Stimulated activated CD8-positive, alpha-beta memory T cell treated with anti-CD3 and anti-CD28 coated beads, Interleukin-7, amount 100 ng/mL, for 1 hour (primary cell): ENCODE results near the gene LTBP2.
"Not testable (repeated sequence)": the region's sequence is repeated elsewhere in the genome, so short reads cannot be mapped to it uniquely, and the experiment has no call there.

Experiments
- DNase-seq, 2 donors: peaks; one replicate each; pipeline ENCODE4 v3.0.0-alpha.2; 2020; ENCODE audit warnings: low read depth in 2 of 2

The LTBP2 gene

GRCh38 chr14:74482571-74482970 lies 129.5 kb downstream of the LTBP2 start:
- DNase-seq, result no peak

DNA sequence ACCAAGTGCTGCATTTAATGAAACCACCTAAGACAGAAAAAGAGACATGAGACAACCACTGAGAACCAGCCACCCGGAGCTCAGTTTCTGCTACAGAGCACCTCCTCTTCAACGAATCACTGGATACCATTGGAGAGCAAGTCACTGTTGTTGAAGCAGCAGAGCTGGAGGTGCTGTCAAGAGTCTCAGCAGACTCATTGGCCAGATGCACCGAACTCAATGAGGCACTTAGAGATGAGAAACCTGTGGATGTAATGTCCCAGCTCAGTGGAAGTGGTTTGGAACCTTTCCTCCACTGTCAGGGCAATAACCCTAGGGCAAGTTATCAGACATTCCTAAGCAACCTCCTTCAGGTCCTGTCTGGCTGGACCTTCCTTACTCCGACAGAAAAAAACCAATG lies 132.0 kb downstream of the LTBP2 start:
- DNase-seq, result no peak

GRCh38 chr14:74478996-74479635 lies 132.9 kb downstream of the LTBP2 start:
- DNase-seq, result no peak

DNA sequence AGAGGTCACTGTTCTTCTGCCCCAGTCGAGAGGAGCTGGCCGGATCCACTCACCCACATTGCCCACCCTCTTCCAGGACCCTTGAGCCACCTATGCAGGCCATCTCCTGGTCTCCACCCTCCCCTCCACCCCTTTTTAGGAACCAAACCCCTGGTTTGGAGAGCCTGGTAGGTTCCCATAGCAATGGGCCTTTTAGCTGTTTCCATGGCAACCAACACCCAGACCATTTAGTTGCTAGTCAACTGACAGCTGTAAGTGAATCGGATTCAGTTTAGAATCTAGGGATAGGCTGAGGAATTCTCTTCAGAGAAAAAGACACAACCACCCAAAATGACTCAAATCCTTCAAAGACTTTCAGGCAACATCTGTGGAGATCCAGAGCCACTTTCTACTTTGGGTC lies 135.4 kb downstream of the LTBP2 start:
- no peak for DNase-seq

GRCh38 chr14:74476107-74476506 lies 135.9 kb downstream of the LTBP2 start:
- DNase-seq, result no peak

DNA sequence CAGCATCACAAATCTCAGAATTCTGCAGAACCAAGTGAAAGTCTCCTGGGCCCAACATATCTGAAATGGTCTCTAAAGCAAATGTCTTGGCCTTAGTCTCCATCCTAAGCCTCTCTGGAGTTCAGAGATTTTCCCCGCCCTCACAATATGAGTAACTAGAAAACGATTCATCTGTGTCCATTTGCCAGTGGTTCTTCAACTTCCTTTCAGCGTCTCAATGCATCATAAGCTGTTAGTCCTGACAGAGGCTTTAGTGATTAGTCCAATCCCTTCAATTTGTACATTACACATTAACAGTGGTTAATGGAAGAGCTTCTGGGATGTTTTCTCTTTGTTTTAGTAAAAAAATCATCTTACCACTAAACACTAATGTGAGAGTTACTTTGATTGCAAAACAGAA lies 136.4 kb downstream of the LTBP2 start:
- no peak for DNase-seq

DNA sequence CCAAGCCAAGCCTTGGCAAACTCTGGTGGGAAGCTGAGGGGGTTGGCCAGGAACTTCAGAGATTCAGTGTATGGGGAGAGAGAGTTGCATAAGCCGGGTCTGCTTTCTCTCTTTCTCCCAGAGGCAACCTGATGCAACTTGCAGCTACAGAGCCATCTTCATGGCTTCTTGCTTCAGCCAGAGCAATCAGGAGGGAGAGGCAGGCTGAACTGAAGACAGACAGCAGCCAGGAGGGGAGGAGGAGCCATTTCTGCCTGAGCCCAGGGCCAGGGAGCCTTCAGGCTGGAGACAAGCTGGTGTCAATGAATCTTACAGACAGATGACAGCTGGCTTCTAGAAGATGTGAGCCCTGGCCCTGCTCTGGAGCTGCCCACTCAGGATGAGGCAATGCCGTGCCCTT lies 137.7 kb downstream of the LTBP2 start:
- no peak for DNase-seq

- DNase-seq, result no peak
Measured at GRCh38 chr14:74472601-74473000, 139.4 kb downstream of the LTBP2 start.

- no peak for DNase-seq
Measured at GRCh38 chr14:74469548-74470518, 142.2 kb downstream of the LTBP2 start.

DNA sequence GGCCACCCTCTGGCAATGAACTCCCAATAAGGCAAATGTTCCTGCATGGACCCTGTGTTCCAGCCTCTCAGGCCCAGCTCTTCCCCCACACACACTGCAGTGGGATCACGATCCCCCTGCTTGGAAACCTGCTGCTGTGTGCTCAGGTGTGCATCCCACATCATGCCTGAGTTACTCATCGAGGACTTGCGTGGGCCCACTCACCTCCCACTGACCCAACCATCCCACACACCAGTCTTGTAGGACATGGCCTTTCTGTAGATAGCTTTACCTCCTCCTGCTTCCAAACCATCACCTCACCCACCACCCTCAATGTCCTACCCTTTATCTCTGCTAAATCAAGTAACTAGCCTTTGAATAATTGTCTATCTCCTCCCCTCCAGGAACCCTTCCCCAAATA lies 143.5 kb downstream of the LTBP2 start:
- no peak for DNase-seq

DNA sequence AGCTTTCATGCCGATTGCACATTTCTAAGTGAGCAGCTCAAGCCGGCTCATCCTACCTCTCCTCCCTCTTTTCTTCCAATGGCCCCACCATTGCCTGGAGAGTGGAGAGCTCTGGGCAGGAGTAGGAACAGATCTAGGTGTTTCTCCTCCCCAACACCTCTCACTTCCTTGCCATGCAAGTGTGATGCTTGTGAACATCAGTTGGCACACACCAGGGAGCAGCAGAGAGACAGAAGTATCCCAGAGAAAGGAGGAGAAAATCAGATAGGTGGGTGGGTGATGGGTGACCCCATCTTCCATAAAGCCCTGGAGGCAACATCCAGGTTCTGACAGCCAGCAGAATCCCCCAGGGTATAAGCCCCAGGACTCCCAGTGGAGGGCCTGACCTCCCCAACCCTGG lies 146.7 kb downstream of the LTBP2 start:
- DNase-seq, result no peak

DNA sequence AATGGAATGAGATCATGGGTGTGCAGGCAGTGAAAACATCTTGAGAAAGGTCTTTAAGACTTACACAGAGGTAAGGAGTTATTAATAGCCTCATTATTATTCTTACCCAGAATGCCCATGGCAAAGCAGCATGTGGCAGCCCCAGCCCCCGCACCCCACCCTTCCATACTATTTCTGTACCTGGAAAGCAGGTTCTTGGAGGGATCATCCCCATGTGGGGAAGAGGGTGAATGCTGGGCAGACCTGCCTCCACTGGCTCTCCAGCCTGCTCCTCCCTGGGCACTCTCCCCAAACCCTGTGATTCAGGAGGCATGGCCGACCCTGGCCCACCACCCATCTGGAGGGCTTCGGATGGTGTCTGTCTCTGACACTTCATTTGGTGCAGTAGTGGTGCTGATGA lies 147.3 kb downstream of the LTBP2 start:
- no peak for DNase-seq

GRCh38 chr14:74463697-74464096 lies 148.3 kb downstream of the LTBP2 start:
- DNase-seq, result no peak

DNA sequence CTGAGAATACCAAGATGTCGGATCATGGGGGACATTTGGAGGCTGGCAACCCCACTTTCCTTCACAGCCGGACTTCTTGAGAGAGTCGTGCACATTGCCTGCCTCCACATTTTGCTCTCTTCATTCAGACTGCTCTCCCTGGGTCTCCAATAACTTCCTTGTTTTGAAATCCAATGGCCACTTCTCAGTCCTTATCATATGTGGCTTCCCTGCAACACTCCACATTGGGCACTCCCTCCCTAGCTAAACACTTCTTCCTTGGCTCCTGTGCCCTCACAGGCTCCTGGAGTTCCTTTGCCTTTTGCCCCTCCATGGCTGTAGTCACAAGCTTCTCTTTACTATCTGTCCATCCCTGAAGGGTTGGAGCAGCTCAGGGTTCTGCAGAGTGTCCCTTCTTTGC lies 149.0 kb downstream of the LTBP2 start:
- no peak for DNase-seq

- no peak for DNase-seq
Measured at GRCh38 chr14:74459976-74460375, 152.1 kb downstream of the LTBP2 start.

DNA sequence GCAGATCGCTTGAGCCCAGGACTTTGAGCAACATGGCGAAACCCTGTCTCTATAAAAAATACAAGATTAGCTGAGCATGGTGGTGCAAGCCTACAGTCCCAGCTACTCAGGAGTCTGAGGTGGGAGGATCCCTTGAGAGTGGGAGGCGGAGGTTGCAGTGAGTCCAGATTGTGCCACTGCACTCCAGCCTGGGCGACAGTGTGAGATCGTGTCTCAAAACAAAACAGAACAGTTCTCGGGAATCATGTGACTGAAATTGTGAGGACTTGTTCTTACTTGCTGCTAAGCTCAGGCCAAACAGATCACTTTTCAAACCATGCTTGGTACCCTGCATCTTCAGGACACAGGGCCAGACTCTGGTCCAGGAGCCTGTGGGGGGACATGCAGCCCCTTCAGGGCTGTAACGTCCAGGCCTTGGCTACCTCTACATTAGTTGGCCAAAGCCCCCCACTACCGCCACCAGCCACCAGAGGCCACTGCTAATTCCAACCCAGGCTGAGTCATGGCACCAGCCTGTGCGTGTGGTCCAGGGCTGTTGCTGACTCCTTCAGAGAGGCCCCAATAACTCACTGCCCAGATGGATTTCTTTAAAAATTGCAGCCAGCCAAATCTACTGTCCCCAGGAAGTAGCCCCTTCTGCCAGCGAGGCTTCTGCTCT lies 152.6 kb downstream of the LTBP2 start:
- DNase-seq, result peak in 1 of 2 donors; percentile 19

GRCh38 chr14:74457565-74457895 lies 154.5 kb downstream of the LTBP2 start:
- DNase-seq, result no peak

DNA sequence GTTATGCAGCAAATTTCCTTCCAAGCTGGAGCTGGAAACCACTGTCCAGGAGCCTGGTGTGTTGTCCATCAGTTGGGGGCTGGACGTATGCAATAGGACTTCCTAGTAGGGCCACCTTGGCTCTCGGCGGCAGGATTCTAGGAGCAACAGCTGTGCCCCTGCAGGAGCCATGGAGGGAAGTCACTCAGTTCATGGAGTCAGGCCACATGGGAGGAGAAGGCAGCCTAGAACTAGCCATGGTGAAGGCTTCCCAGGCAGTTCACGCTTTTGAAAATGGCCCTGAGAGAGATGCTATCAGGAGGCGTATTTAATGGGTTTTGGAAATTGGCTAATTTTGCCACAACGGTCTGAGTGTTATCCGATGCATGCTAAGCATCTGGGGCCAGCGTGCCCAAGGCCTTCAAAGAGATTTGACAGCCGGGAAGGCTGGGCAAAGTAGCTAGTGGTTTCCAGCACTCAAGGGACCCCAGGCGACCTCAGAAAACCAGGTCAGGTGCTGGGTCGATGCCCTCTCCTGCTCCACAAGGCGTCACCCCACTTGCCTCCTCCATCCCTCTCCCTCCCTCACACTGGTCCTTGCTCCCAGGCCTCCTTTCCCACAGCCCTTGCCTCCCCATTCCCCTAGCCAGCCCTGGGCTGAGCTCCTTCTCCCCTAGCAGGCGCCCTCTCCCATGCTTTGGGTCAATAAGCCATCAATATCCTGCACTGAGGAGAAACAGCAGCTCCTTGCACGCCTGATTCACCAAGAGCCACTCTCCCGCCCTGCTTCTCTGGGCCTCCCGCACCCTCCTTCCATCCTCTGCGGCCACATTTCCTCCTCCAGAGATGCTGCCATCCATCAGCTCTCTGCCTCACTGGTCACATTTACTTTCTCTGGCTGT lies 155.1 kb downstream of the LTBP2 start:
- no peak for DNase-seq

GRCh38 chr14:74454397-74454796 lies 157.6 kb downstream of the LTBP2 start:
- not testable (repeated sequence) for DNase-seq
